Measurements from ENCODE around the gene SLC35B2.

The SLC35B2 gene

DNA sequence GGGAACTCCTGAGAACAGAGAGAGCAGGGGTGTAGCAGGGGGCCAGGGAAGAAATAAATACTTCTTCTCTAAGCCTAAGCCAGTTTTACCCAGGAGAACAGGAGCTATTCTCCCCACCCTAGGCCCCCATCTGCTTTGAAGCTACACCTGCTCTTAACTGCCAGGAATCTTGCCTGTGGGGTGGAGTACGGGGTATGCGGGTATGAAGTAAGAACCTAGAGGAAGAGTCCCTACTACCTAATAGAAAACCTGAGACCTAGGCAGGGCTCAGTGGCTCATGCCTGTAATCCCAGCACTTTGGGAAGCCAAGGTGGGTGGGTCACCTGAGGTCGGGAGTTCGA is 32.4 kb downstream of the SLC35B2 start:
- no peak for DNase-seq (ENCODE audit: low read depth, low spot score)
- in situ Hi-C loops (cut with HindIII; ENCODE audit: low sequenced_read_pairs) = no loop called here
- H3K4me3 ChIP-seq (ENCODE audit: low read depth, low read length) = no peak overlapping the region
- TF ChIP-seq, protein P1, sequence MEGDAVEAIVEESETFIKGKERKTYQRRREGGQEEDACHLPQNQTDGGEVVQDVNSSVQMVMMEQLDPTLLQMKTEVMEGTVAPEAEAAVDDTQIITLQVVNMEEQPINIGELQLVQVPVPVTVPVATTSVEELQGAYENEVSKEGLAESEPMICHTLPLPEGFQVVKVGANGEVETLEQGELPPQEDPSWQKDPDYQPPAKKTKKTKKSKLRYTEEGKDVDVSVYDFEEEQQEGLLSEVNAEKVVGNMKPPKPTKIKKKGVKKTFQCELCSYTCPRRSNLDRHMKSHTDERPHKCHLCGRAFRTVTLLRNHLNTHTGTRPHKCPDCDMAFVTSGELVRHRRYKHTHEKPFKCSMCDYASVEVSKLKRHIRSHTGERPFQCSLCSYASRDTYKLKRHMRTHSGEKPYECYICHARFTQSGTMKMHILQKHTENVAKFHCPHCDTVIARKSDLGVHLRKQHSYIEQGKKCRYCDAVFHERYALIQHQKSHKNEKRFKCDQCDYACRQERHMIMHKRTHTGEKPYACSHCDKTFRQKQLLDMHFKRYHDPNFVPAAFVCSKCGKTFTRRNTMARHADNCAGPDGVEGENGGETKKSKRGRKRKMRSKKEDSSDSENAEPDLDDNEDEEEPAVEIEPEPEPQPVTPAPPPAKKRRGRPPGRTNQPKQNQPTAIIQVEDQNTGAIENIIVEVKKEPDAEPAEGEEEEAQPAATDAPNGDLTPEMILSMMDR (IDR thresholded peaks at IDR 0.05; ENCODE audit: low read depth, low read length) = no peak

GRCh38 chr6:44224029-44224964 is 33.0 kb downstream of the SLC35B2 start:
- TF ChIP-seq, protein P1 (IDR thresholded peaks at IDR 0.05; ENCODE audit: low read depth, low read length) = no peak
- H3K4me3 ChIP-seq (ENCODE audit: low read depth, low read length) = peak overlapping the region; percentile 46
- no peak for DNase-seq (ENCODE audit: low read depth, low spot score)
- in situ Hi-C loops (cut with HindIII; ENCODE audit: low sequenced_read_pairs) = no loop called here

DNA sequence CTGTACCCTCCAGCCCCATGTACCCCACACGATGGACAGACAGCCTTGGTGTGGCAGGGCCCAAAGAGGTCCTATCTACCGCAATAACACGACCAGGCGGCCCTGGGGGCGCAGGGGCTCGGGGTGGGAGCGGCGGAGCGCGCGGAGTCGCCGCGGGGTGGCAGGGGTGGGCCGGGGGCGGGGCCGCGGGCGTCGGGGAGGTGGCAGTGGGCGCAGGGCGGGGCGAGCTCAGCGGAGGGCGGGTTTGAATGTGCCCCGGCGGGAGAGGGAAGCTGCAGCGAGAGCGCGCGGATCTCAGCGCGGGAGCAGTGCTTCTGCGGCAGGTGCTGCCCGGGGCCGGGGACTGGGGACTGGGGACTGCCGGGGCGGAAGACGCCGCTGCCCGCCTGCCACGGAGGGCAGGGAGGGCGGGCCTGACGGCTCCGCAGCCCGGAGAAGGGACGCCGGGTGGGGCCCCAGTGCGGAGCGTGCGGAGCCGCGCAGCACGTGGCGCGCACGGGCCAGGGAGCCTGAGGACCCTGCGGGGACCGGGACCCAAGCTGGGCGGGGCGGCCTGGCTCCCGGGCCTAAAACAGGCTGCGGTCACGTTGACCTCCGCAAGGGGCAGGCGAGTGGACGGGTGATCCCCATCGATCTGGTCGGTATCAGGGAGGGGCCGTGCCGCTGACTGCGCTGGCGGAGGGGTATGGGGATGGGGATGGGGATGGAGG is 33.9 kb downstream of the SLC35B2 start, which contains the start of gene SLC29A1:
Gene SLC29A1, plus strand, starts transcription at position 277 of the 710 bp plus-strand sequence. CDS start 3,719 bp downstream, outside the sequence.
- peak; percentile 33 for DNase-seq (ENCODE audit: low read depth, low spot score)
- TF ChIP-seq, protein P1 (IDR thresholded peaks at IDR 0.05; ENCODE audit: low read depth, low read length) = no peak
- in situ Hi-C loops (cut with HindIII; ENCODE audit: low sequenced_read_pairs) = no loop called here
- H3K4me3 ChIP-seq (ENCODE audit: low read depth, low read length) = peak within 1 kb of the TSS; percentile 46

DNA sequence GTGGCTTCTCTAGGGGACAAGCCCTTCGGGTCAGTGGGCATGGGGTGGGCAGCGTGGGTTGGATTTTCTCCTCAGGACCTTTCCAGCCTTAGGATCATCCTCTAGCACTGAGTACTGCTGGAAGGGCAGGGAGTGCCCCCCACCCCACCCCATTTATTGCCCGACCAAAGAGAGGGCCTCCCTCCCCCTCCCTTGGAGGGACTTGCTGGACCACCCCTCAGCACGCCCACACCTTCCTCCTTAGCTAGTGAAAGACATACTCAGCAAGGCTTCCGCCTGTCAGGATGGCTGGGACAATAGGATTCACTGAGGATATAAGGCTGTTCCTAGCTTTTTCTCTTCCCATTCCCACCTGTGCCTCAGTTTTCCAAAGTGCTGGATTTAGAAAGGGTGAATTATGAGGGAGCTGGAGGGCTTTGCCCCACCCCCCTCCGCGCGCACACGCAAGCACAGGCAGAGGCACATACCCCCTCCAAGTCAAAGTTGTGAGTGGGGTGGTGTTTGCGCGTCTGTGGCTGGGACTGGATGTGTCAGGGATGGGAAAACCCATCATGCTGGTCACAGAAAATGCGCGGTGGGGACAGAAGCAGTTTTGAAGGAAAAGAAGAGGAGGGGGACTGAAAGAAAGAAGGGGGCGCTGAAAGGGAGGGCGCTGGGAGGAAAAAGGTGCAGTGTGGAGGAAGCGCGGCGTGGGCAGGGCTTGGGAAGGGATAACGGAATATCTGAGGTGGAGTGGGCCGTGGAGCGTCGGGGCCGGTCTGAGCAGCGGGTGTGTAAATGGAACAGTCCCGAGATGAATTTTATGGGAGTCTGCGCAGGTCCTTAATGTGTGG is 34.6 kb downstream of the SLC35B2 start:
- in situ Hi-C loops (cut with HindIII; ENCODE audit: low sequenced_read_pairs) = no loop called here
- DNase-seq (ENCODE audit: low read depth, low spot score) = no peak
- TF ChIP-seq, protein P1 (IDR thresholded peaks at IDR 0.05; ENCODE audit: low read depth, low read length) = no peak
- peak overlapping the region; percentile 46 for H3K4me3 ChIP-seq (ENCODE audit: low read depth, low read length)

DNA sequence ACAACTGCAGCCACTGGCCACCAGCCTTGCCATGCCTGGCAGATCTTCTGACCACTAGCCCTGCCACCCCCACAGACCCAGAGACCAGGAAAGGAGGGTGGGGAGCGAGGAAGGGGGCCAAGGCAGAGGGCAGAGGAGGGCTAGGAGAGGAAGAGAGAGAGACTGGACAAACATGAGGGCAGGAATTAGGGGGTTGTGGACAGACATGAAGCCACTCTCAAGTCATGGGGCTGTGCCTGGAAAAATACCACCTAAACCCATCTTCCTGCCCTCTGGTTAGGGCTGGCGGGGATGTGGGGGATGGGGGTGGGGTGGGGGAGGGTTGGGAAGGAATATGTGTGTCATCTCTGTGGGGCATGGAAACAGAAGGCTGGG is 35.4 kb downstream of the SLC35B2 start:
- TF ChIP-seq, protein P1 (IDR thresholded peaks at IDR 0.05; ENCODE audit: low read depth, low read length) = no peak
- DNase-seq (ENCODE audit: low read depth, low spot score) = no peak
- in situ Hi-C loops (cut with HindIII; ENCODE audit: low sequenced_read_pairs) = no loop called here
- H3K4me3 ChIP-seq (ENCODE audit: low read depth, low read length) = no peak overlapping the region

All from astrocyte of the spinal cord (primary cell).